Activated T-helper 17 cell treated with anti-CD3 and anti-CD28 coated beads, Interleukin-2, amount 50 U/mL, for 72 hours (primary cell): ENCODE results near the gene ACSS1. TPM values are rescaled to one million over a fixed set of nuclear protein-coding genes. Genes with fewer than 3 reads are reported as not detected.
A peak's percentile ranks its signal among the peaks of the same experiment; 100 is the strongest.

Experiments used
- ATAC-seq: fragments of 150-1000 bp; cut with Tn5 transposase; replicated peaks from 2 replicates; pipeline ENCODE4 v1.10.0; 2021; ENCODE audit warnings: mild to moderate bottlenecking, moderate library complexity
- H3K27ac Mint-ChIP-seq: one replicate; pipeline ENCODE4 v1.8.0; 2022; ENCODE audit warnings: mixed read lengths
- H3K27me3 Mint-ChIP-seq: one replicate; pipeline ENCODE4 v1.8.0; 2022; ENCODE audit warnings: mixed read lengths
- H3K36me3 Mint-ChIP-seq: one replicate; pipeline ENCODE4 v1.8.0; 2022; ENCODE audit warnings: low read depth, mild to moderate bottlenecking, mixed read lengths
- H3K4me1 Mint-ChIP-seq: one replicate; pipeline ENCODE4 v1.8.0; 2022; ENCODE audit warnings: mixed read lengths
- H3K4me3 Mint-ChIP-seq: one replicate; pipeline ENCODE4 v1.8.0; 2022; ENCODE audit warnings: mild to moderate bottlenecking, mixed read lengths
- H3K9me3 Mint-ChIP-seq: one replicate; pipeline ENCODE4 v1.8.0; 2022; ENCODE audit warnings: mixed read lengths
- total RNA-seq, 2 donors: library from RNA; stranded (reverse); gene quantifications; one replicate each; pipeline ENCODE4 v1.2.3, GENCODE V29; 2022

Gene ACSS1
- total RNA-seq, 2 donors from 2014 or later, result 8.4 to 23.3 TPM

DNA sequence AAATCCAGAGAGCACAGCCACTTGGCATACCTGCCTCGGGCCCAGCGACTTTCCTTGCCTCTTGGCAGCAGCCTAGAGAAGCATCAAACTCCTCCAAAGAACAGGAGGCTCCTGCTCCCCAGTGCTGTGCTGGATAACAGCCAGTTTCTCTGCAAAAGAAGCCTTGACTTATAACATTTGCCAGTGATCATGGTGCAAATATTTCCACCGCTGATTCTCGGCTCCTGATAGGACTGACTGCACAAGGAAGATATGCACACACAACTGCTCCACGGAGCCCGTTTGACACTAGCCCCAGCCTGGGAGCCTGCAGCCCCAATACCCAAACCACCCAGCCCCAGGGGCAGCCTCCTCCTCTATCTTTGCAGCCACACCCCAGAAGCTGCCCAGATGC is 17.5 kb downstream of the ACSS1 start:
- no peak overlapping the region for H3K27ac Mint-ChIP-seq
- no peaks in the 10 kb centered on the region for H3K27me3 Mint-ChIP-seq
- ATAC-seq, result no peak
- H3K4me3 Mint-ChIP-seq, result no peak overlapping the region
- peaks cover 24% of the 10 kb centered on the region for H3K4me1 Mint-ChIP-seq
- H3K36me3 Mint-ChIP-seq, result no peaks in the 10 kb centered on the region
- H3K9me3 Mint-ChIP-seq, result no peaks in the 10 kb centered on the region

DNA sequence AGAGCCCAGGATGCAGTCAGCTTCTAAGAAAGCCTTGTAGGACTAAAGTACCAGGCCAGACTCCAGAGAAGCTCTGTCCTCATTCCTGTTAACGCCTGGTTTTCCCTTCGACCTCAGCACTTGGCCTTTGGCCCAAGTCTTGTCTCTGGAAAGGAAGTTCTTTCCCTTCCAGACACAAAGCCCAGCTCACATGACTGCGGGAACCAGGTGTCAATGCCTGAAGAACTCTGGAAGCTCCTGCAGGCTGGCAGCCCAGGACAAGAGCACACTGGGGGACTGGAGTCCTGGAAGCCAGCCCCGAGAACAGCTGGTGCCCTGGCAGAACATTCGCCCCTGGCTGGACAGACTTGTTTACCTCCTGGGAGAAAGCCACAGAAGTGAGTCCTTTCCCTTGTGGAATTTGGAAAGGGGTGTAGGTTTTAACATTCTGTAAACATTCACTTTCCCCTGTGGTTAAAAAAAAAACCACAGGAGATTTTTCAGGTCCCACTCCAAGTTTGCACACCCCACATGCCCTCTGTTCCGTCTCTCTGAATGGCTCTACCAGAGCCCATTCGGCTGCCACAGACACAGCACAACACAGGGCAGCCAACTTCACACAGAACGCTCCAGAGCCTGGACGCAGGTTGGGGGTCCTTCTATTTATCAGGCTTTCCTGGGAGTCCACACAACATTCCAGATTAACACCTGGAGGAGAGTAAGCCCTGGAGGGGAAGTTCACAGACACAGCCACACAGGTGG is 18.1 kb downstream of the ACSS1 start:
- Mint-ChIP-seq H3K4me1 (peaks cover 24% of the 10 kb centered on the region), H3K9me3 (no peaks in the 10 kb centered on the region), H3K4me3 (no peak overlapping the region), H3K27ac (no peak overlapping the region), H3K27me3 (no peaks in the 10 kb centered on the region), H3K36me3 (no peaks in the 10 kb centered on the region)
- no peak for ATAC-seq

DNA sequence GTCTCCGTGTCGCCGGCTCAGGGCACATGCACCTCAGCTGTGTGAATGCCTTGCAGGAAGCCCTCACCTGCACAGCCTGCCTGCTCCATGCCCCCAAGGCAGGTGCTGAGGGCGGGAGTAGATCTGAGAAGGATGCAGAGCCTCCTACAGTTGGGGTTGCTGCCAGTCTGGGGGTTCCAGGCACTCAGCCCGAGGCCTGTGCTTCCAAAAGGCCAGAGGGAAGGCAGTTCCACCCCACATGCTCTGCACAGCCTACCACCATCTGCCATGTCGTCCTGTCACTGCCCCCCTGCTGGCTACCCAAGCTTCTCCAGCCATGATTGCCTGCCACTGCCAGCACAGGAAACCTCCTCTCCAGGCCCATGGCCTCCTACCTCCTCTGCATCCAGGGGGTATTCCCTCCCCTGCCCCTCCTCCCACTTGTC is 19.3 kb downstream of the ACSS1 start:
- Mint-ChIP-seq H3K4me1 (peaks cover 24% of the 10 kb centered on the region), H3K27ac (peak overlapping the region; percentile 85), H3K4me3 (no peak overlapping the region), H3K9me3 (no peaks in the 10 kb centered on the region), H3K36me3 (no peaks in the 10 kb centered on the region), H3K27me3 (no peaks in the 10 kb centered on the region)
- no peak for ATAC-seq

DNA sequence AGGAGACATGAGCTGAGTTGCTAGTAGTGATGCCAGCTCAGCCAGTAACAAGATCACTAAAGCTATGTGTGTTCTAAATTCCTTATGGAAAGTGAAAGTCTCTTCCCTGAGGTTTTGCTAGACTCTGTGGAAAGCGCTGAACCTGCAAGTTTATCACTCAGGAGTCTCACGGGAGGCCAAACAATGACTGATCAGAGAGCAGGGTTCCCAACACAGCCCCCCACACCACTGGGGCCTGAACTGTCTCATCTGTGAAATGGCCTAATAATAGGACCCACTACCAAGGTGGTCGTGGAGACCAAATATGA is 19.9 kb downstream of the ACSS1 start:
- Mint-ChIP-seq H3K27ac (peak overlapping the region; percentile 85), H3K27me3 (no peaks in the 10 kb centered on the region), H3K4me1 (peaks cover 21% of the 10 kb centered on the region), H3K36me3 (no peaks in the 10 kb centered on the region), H3K4me3 (no peak overlapping the region), H3K9me3 (no peaks in the 10 kb centered on the region)
- no peak for ATAC-seq

DNA sequence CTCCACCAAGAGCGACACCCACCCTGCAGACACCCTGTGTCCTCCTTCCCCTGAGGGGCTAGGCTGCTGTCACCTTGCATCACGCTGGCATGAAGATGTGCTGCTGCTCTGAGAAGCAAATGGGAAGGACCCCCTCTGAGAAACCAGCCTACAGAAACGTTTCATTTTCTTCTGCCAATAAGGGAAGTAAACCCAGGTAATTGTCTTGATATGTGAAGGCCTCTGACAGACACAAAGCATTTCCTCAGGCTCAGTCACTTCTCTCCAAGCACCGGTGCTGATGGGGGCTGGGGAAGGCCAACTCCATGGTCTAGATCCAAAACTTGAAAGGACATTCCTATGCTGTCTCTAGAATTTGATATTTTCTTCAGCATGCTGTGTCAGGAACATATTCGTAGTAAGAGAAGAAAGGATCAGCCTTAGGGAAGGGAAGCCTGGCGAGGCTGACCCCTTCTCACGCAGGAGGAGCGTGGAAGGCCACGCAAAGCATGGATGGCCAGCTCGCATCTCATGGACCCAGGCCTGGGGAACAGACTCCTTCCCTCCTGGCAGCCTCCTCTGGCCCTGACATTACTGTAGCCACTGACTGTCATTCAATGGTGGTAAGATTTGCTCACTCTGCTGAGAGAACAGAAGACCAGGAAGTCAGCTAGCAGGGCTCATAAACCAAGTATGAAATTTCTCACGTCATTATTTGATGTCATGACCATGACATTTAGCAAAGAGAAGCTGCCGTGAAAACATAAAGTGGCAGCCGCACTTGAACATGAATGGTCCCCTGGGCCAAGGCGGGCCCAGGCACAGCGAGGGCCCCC is 20.4 kb downstream of the ACSS1 start:
- Mint-ChIP-seq H3K4me3 (peak overlapping the region; percentile 60), H3K36me3 (no peaks in the 10 kb centered on the region), H3K27me3 (no peaks in the 10 kb centered on the region), H3K9me3 (no peaks in the 10 kb centered on the region), H3K27ac (peak overlapping the region; percentile 85), H3K4me1 (peaks cover 17% of the 10 kb centered on the region)
- no peak for ATAC-seq

DNA sequence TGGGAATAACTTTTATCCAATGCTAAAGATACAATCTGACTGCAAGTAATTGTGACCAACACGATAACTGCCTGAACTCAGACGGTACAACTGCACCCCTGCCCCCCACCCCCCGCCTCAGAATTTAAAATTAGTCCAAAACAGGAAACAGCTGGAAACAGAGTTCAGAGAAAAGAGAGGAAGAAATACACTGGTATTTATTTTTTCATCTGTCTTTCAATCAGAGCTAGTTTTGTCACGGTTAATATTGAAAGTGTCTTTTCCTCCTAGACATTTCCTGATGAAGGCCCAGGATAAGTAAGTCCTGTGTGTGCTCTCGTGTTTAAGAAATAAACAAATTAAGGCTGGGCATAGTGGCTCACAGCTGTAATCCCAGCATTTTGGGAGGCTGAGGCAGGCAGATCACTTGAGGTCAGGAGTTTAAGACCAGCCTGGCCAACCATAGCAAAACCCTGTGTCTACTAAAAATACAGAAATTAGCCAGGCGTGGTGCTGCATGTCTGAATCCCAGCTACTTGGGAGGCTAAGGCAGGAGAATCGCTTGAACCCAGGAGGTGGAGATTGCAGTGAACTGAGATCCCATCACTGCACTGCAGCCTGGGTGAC is 21.5 kb downstream of the ACSS1 start:
- Mint-ChIP-seq H3K4me3 (peak overlapping the region; percentile 60), H3K27ac (peak overlapping the region; percentile 85), H3K36me3 (no peaks in the 10 kb centered on the region), H3K27me3 (no peaks in the 10 kb centered on the region), H3K4me1 (peaks cover 17% of the 10 kb centered on the region), H3K9me3 (no peaks in the 10 kb centered on the region)
- no peak for ATAC-seq

DNA sequence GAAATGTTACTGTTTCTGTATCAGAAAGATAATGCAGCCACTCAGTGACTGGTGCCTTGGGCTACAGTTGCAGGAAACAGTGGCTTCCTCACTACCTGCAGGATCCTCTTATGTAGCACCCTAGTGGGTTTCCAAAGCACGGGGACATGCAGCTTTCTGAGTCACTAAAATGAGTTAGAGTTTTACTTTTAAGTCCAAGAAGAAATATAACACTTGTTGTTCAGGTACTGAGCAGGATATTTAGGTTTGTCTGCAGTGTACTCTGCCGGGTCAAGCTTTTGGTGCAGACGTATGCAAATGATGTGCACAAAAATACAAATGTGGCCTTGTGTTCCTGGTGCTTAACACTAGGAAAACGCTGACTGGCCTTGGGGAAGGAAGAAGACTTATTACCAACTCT is 22.0 kb downstream of the ACSS1 start:
- Mint-ChIP-seq H3K36me3 (no peaks in the 10 kb centered on the region), H3K27ac (peak overlapping the region; percentile 85), H3K4me3 (peak overlapping the region; percentile 60), H3K9me3 (no peaks in the 10 kb centered on the region), H3K27me3 (no peaks in the 10 kb centered on the region), H3K4me1 (peaks cover 17% of the 10 kb centered on the region)
- ATAC-seq, result peak; percentile 55

DNA sequence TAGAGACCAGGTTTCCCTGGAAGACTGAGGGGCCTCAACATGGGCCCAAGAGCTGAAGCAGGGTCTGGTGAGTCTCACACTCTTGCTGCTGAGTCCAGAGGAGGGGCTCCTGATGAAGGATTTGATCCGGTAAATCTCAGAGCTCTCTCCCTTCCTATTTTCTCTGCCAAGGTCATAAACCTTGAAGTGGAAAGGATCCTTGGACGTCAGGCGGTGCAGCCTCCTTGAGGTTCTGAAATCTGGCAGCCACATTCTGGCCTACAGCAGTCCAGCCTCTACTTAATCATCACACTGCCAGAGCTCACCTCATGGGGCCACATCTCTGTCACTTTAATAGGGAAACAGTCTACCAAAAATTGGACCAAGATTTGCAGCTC is 24.0 kb downstream of the ACSS1 start:
- Mint-ChIP-seq H3K9me3 (no peaks in the 10 kb centered on the region), H3K36me3 (peaks cover 17% of the 10 kb centered on the region), H3K4me3 (no peak overlapping the region), H3K4me1 (peaks cover 21% of the 10 kb centered on the region), H3K27me3 (no peaks in the 10 kb centered on the region), H3K27ac (peak overlapping the region; percentile 15)
- ATAC-seq, result no peak

DNA sequence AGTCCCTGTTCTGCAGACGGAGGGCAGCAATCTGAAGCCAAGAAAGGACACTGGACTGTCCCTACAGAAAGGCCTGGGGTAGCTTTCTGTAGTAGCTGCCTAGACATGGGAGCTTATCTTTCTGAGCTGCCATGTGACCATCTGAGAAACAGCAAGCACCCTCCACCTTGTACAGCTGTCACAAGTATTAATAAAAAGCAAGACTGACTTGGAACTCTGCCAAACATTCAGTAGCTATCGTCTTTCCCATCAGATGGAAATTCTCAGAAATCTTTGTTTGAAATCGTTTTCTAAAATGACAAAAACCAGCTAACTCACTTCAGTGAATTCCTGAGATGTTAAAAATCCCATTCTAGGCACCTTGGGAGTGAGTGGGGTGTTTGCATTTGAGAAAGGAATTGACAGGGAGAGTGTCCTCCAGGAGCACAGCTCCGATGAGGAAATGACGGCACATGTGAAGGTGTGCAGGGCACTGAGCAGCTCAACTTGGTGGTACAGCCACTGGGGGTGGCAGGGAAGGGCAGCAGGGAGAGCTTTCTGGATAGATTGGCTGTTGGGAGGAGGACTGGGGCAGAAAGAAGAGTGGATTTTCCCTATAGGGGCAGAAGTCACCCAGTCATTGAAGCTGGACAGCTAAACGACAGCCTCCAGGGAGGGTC is 24.5 kb downstream of the ACSS1 start:
- no peak for ATAC-seq
- H3K36me3 Mint-ChIP-seq, result peaks cover 23% of the 10 kb centered on the region
- H3K4me3 Mint-ChIP-seq, result no peak overlapping the region
- peaks cover 21% of the 10 kb centered on the region for H3K4me1 Mint-ChIP-seq
- H3K27ac Mint-ChIP-seq, result peak overlapping the region; percentile 15
- H3K9me3 Mint-ChIP-seq, result no peaks in the 10 kb centered on the region
- no peaks in the 10 kb centered on the region for H3K27me3 Mint-ChIP-seq

DNA sequence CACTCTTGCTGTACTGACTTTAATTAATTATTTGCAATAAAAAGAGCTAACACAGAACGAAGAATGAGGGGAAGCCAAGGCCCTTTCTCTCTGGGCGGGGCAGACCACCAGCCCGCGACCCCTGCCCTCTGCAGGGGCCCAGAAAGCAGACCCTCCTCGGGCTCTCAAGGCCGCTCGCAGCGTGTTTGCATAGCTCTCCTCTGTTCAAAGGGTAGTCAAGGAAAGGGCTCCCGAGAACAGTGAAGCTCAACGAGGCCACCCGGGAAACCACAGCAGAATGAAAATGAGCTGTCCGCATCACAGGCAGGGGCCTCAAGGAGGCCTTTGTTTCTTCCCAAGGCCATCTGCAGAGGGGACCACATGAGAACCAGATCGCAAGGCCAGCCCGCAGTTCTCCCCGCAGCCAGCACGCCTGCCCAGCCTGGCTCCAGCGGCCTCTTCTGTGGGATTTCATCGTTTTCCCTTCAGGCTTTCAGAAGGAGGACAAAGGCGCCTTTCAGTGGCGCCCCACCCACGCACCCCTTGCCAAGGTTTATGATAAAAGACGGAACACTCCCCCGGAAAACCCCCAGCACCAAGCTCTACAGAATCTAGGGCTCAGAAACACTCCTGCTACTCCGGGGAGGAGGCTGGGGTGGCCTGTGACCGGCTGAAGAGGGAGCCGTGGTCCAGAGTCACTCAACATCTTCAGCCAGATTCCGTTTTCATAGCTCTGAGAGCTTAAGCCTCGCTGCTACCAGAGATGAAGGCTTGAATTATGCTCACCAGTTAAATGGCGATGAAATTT is 25.3 kb downstream of the ACSS1 start:
- H3K27ac Mint-ChIP-seq, result no peak overlapping the region
- no peaks in the 10 kb centered on the region for H3K27me3 Mint-ChIP-seq
- ATAC-seq, result no peak
- H3K4me3 Mint-ChIP-seq, result no peak overlapping the region
- no peaks in the 10 kb centered on the region for H3K9me3 Mint-ChIP-seq
- peaks cover 27% of the 10 kb centered on the region for H3K36me3 Mint-ChIP-seq
- peaks cover 16% of the 10 kb centered on the region for H3K4me1 Mint-ChIP-seq

DNA sequence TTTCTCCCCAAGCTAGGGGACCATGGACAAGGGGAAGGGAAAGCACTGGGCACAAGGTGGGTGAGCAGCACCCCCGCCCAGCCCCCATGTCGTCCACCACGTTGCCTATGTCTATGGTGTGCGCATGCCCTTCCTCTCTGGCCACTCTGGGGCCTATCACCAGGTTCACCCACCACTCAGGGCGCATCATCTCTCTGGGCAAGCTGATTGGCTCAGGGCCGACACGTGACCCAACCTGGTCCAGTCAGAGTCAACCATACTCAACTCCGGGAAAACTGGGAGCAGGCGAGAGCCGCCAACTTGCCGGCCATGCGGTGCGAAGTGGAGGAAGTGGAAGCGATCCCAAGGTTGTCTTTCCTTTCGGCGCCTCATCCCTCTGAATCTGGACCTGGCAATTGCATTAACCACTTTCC is 25.9 kb downstream of the ACSS1 start:
- Mint-ChIP-seq H3K36me3 (peaks cover 27% of the 10 kb centered on the region), H3K27me3 (no peaks in the 10 kb centered on the region)

DNA sequence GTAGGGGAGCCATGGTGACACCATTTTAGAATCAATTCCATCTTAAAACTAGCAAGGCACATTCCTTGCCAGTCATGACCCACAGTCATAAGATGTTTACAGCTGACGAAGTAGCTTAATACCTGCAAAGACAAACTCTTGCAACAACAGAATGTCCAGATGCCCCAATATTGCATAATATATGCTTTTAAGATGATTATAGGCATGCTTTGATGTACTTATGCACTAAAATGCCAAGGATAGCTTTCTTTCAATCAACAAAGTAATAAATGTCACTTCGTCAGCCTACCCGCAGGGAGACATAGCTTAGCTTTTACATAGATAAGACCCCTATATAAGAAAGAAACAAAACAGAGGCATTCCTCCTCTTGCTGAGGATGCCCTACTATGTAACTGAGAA is 26.7 kb downstream of the ACSS1 start:
- no peaks in the 10 kb centered on the region for H3K9me3 Mint-ChIP-seq
- H3K27ac Mint-ChIP-seq, result no peak overlapping the region
- peaks cover 27% of the 10 kb centered on the region for H3K36me3 Mint-ChIP-seq
- peaks cover 14% of the 10 kb centered on the region for H3K4me1 Mint-ChIP-seq
- no peaks in the 10 kb centered on the region for H3K27me3 Mint-ChIP-seq
- ATAC-seq, result no peak
- no peak overlapping the region for H3K4me3 Mint-ChIP-seq

More for the DNA sequence above, 25.9 kb downstream of the ACSS1 start:
- no peaks in the 10 kb centered on the region for H3K9me3 Mint-ChIP-seq
- ATAC-seq, result no peak
- H3K27ac Mint-ChIP-seq, result no peak overlapping the region
- H3K4me3 Mint-ChIP-seq, result no peak overlapping the region
- H3K4me1 Mint-ChIP-seq, result peaks cover 21% of the 10 kb centered on the region

DNA sequence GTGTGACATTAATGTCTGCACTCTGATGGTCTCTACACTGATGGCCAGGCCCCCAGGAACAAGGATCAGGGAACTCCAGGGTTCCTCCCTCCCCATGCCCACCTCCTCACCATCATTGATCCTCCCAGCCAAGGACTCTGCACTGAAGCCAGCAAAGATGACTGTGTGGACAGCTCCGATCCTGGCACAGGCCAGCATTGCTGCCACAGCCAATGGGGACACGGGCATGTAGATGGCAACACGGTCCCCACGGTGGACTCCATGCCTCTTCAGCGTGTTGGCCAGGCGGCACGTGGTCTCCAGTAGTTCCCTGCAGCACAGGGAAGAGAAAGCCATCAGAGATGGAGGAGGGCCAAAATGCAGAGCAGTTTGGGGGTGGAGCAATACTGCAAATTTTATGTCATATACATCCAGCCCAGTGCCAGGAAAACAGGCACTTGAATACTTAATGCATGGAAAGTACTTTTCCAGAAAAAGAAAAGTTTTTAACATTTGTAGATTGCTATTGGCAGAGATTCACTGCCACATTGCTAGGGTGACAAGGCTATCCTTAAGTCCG is 27.2 kb downstream of the ACSS1 start:
- Mint-ChIP-seq H3K9me3 (no peaks in the 10 kb centered on the region), H3K4me1 (peaks cover 9% of the 10 kb centered on the region), H3K27ac (no peak overlapping the region), H3K27me3 (no peaks in the 10 kb centered on the region), H3K36me3 (peaks cover 27% of the 10 kb centered on the region), H3K4me3 (no peak overlapping the region)
- ATAC-seq, result no peak
